Breast epithelium (tissue), 3 donors: Measurements from ENCODE around the gene INCA1.

Experiments used
- POLR2A ChIP-seq: fragments of 450-650 bp; IDR thresholded peaks from one replicate; pipeline ENCODE4 v1.6.1; 2016; ENCODE audit warnings: antibody characterized with exemption, mild to moderate bottlenecking, moderate library complexity
- TF ChIP-seq, protein P1 (sequence below), 3 donors: fragments of 450-650 bp; IDR thresholded peaks; one replicate each; pipeline ENCODE4 v1.5.1; 2016 to 2017; ENCODE audit warnings: antibody characterized with exemption in 3 of 3, mild to moderate bottlenecking in 3 of 3, moderate library complexity in 3 of 3

DNA sequence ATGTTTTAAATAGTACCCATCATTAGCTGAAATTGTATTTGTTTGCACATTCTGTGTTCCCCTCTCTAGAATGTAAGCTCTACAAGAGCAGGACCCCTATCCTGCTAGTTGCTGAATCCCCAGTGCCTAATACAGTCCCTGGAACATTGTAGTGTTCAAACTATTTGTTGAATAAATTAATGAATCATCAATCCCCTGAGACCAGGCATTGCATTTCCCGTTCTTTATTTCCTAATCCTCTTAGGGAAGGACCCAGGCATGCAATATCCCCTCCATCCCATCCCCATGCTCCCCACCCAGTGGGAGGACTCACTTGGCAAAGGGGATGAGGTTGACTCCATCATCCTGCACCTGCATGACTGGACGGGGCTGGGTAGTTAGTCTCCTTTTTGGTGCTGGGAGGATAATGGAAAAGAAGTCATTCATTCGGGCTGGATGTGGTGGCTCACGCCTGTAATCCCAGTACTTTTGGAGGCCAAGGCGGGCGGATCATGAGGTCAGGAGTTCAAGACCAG lies 3.2 kb downstream of the INCA1 start:
- TF ChIP-seq POLR2A: no peak
- TF ChIP-seq, protein P1, sequence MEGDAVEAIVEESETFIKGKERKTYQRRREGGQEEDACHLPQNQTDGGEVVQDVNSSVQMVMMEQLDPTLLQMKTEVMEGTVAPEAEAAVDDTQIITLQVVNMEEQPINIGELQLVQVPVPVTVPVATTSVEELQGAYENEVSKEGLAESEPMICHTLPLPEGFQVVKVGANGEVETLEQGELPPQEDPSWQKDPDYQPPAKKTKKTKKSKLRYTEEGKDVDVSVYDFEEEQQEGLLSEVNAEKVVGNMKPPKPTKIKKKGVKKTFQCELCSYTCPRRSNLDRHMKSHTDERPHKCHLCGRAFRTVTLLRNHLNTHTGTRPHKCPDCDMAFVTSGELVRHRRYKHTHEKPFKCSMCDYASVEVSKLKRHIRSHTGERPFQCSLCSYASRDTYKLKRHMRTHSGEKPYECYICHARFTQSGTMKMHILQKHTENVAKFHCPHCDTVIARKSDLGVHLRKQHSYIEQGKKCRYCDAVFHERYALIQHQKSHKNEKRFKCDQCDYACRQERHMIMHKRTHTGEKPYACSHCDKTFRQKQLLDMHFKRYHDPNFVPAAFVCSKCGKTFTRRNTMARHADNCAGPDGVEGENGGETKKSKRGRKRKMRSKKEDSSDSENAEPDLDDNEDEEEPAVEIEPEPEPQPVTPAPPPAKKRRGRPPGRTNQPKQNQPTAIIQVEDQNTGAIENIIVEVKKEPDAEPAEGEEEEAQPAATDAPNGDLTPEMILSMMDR (IDR thresholded peaks at IDR 0.05): no peak
